HEK293 (cell line): Measurements from ENCODE around the gene MTHFSD.

ENCODE experiments used
- CTCF ChIA-PET: fragments of 350-600 bp; formaldehyde crosslinking; extraction: SDS; loops from one replicate; lab custom pipeline; 2021; ENCODE audit warnings: antibody characterized with exemption; lab: Yijun Ruan, JAX
- POLR2A ChIA-PET: fragments of 300-600 bp; formaldehyde crosslinking; extraction: SDS; loops from one replicate; lab custom pipeline; 2020; ENCODE audit warnings: antibody characterized with exemption, inconsistent platforms; lab: Yijun Ruan, JAX
- H3K27ac ChIP-seq: fragments of 200-500 bp; sonication (Bioruptor generic); 2 replicates; pipeline ENCODE4 v1.5.1; 2014; ENCODE audit warnings: low read depth, low read length, control low read depth, inconsistent platforms; ENCODE audit errors: extremely low read depth
- H3K36me3 ChIP-seq, 2 experiments: fragments of 200-500 bp in 1 of 2; sonication (Bioruptor generic) in 1 of 2; 1 replicate in 1 of 2; 2 replicates in 1 of 2; pipeline ENCODE4 v1.5.1; 2014 to 2017; ENCODE audit warnings: inconsistent platforms in 2 of 2, low read length in 2 of 2; ENCODE audit not compliant: control insufficient read depth in 2 of 2, insufficient read depth in 1 of 2
- H3K4me1 ChIP-seq: fragments of 200-500 bp; sonication (Bioruptor generic); 2 replicates; pipeline ENCODE4 v1.5.1; 2014; ENCODE audit warnings: mild to moderate bottlenecking, low read length, inconsistent platforms; ENCODE audit not compliant: control insufficient read depth, insufficient read depth
- H3K4me3 ChIP-seq: 2 replicates; pipeline ENCODE4 v1.5.1; 2011; ENCODE audit warnings: low read depth, mild to moderate bottlenecking, control low read depth, low read length, moderate library complexity
- H3K9me3 ChIP-seq: fragments of 200-500 bp; sonication (Bioruptor generic); 2 replicates; pipeline ENCODE4 v1.5.1; 2014; ENCODE audit warnings: low read depth, low read length, inconsistent platforms; ENCODE audit not compliant: control insufficient read depth, insufficient read depth
- EGR2 ChIP-seq: fragments of 450-650 bp; formaldehyde crosslinking; IDR thresholded peaks from 2 replicates; pipeline ENCODE4 v1.5.1; 2016; ENCODE audit warnings: low read depth, missing biosample characterization, missing genetic modification characterization
- KLF8 ChIP-seq: fragments of 450-650 bp; formaldehyde crosslinking; IDR thresholded peaks from 2 replicates; pipeline ENCODE4 v1.5.1; 2016; ENCODE audit warnings: missing biosample characterization, missing genetic modification characterization
- OVOL3 ChIP-seq: fragments of 450-650 bp; formaldehyde crosslinking; IDR thresholded peaks from 2 replicates; pipeline ENCODE4 v1.5.1; 2016; ENCODE audit warnings: missing biosample characterization, missing genetic modification characterization
- SP7 ChIP-seq: fragments of 450-650 bp; formaldehyde crosslinking; IDR thresholded peaks from 2 replicates; pipeline ENCODE4 v1.5.1; 2016; ENCODE audit warnings: missing biosample characterization, missing genetic modification characterization
- ZFHX2 ChIP-seq: fragments of 450-650 bp; formaldehyde crosslinking; conservative IDR thresholded peaks from 2 replicates; pipeline ENCODE4 v1.5.1; 2016; ENCODE audit warnings: missing biosample characterization, missing genetic modification characterization
- ZNF354C ChIP-seq: fragments of 450-650 bp; formaldehyde crosslinking; IDR thresholded peaks from 2 replicates; pipeline ENCODE4 v1.5.1; 2016; ENCODE audit warnings: missing biosample characterization, missing genetic modification characterization, low read depth, borderline replicate concordance
- ZNF473 ChIP-seq: fragments of 450-650 bp; formaldehyde crosslinking; IDR thresholded peaks from 2 replicates; pipeline ENCODE4 v1.5.1; 2017; ENCODE audit warnings: missing biosample characterization, missing genetic modification characterization
- ZNF558 ChIP-seq: fragments of 450-650 bp; formaldehyde crosslinking; IDR thresholded peaks from 2 replicates; pipeline ENCODE4 v1.5.1; 2016; ENCODE audit warnings: missing biosample characterization, missing genetic modification characterization
- ZNF629 ChIP-seq: fragments of 450-650 bp; formaldehyde crosslinking; IDR thresholded peaks from 2 replicates; pipeline ENCODE4 v1.5.1; 2017; ENCODE audit warnings: missing biosample characterization, missing genetic modification characterization
- TF ChIP-seq, protein P1 (sequence below): fragments of 450-650 bp; formaldehyde crosslinking; IDR thresholded peaks from 2 replicates; pipeline ENCODE4 v1.5.1; 2016; ENCODE audit warnings: missing biosample characterization, missing genetic modification characterization
- TF ChIP-seq, protein P2 (sequence below): fragments of 450-650 bp; formaldehyde crosslinking; IDR thresholded peaks from 2 replicates; pipeline ENCODE4 v1.5.1; 2017; ENCODE audit warnings: missing biosample characterization, missing genetic modification characterization
- TF ChIP-seq, protein P3 (sequence below): fragments of 450-650 bp; formaldehyde crosslinking; IDR thresholded peaks from 2 replicates; pipeline ENCODE4 v1.5.1; 2016; ENCODE audit warnings: missing biosample characterization, missing genetic modification characterization, low read depth
- TF ChIP-seq, protein P4 (sequence below): fragments of 450-650 bp; IDR thresholded peaks from 2 replicates; pipeline ENCODE4 v1.5.1; 2018; ENCODE audit warnings: missing biosample characterization, mild to moderate bottlenecking, missing genetic modification characterization
- TF ChIP-seq, protein P5 (sequence below): fragments of 450-650 bp; formaldehyde crosslinking; IDR thresholded peaks from 2 replicates; pipeline ENCODE4 v1.5.1; 2017; ENCODE audit warnings: missing biosample characterization, mild to moderate bottlenecking, missing genetic modification characterization, moderate library complexity
- TF ChIP-seq, protein P6 (sequence below): fragments of 450-650 bp; formaldehyde crosslinking; IDR thresholded peaks from 2 replicates; pipeline ENCODE4 v1.5.1; 2016; ENCODE audit warnings: missing biosample characterization, missing genetic modification characterization
- TF ChIP-seq, protein P7 (sequence below): fragments of 450-650 bp; formaldehyde crosslinking; optimal IDR thresholded peaks from 2 replicates; pipeline ENCODE3; 2016; ENCODE audit warnings: missing biosample characterization, mild to moderate bottlenecking, missing genetic modification characterization
- TF ChIP-seq, protein P8 (sequence below): IDR thresholded peaks from 2 replicates; pipeline ENCODE4 v1.6.1; 2011; ENCODE audit warnings: mild to moderate bottlenecking, low read depth, low read length, borderline replicate concordance

MTHFSD gene

DNA sequence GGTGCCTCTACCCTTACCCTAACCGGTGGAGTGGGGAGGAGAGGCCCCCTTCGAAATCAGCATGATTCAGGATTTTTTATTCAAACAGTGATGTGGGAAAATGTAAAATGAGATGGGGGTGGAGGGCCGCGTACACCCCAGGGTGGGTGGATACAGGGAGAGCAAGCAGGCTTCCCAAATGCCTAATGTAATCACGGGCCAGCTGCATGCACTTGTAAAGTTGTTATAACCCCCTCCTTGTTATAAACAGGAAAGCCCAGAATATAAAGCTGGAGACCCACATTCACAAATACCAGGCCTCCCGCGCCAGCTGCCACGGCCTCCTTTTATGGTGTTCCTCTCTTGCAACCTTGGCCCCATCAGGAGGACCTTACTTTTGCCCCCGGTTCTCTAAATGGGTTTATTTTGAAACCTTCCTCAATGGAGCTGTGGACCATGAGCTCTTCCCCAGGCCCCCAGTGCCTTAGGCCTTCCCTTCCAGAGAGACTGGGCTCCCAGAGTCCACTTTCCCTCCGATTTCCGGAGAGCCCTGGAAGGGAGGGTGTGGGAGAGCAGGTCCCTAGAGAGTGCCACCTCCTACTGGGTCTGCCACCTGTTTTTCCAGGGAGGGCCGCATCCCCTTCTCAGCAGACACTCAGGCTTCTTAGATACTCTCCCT lies 22.4 kb upstream of the MTHFSD start:
- peaks cover 3% of the 10 kb centered on the region; the same call in 1 of the 2 replicates for H3K4me1 ChIP-seq
- TF ChIP-seq EGR2 = peak; percentile 6; the same call in 1 of the 2 replicates
- TF ChIP-seq, protein P1, sequence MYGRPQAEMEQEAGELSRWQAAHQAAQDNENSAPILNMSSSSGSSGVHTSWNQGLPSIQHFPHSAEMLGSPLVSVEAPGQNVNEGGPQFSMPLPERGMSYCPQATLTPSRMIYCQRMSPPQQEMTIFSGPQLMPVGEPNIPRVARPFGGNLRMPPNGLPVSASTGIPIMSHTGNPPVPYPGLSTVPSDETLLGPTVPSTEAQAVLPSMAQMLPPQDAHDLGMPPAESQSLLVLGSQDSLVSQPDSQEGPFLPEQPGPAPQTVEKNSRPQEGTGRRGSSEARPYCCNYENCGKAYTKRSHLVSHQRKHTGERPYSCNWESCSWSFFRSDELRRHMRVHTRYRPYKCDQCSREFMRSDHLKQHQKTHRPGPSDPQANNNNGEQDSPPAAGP = 0 out of 2 replicates have a peak, but pooled peaks have one; percentile 5
- TF ChIP-seq, protein P2, sequence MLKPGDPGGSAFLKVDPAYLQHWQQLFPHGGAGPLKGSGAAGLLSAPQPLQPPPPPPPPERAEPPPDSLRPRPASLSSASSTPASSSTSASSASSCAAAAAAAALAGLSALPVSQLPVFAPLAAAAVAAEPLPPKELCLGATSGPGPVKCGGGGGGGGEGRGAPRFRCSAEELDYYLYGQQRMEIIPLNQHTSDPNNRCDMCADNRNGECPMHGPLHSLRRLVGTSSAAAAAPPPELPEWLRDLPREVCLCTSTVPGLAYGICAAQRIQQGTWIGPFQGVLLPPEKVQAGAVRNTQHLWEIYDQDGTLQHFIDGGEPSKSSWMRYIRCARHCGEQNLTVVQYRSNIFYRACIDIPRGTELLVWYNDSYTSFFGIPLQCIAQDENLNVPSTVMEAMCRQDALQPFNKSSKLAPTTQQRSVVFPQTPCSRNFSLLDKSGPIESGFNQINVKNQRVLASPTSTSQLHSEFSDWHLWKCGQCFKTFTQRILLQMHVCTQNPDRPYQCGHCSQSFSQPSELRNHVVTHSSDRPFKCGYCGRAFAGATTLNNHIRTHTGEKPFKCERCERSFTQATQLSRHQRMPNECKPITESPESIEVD = no peak
- no peak for TF ChIP-seq ZNF473 (tag by site-specific recombination)
- TF ChIP-seq, protein P3, sequence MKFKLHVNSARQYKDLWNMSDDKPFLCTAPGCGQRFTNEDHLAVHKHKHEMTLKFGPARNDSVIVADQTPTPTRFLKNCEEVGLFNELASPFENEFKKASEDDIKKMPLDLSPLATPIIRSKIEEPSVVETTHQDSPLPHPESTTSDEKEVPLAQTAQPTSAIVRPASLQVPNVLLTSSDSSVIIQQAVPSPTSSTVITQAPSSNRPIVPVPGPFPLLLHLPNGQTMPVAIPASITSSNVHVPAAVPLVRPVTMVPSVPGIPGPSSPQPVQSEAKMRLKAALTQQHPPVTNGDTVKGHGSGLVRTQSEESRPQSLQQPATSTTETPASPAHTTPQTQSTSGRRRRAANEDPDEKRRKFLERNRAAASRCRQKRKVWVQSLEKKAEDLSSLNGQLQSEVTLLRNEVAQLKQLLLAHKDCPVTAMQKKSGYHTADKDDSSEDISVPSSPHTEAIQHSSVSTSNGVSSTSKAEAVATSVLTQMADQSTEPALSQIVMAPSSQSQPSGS = no peak
- TF ChIP-seq, protein P4, sequence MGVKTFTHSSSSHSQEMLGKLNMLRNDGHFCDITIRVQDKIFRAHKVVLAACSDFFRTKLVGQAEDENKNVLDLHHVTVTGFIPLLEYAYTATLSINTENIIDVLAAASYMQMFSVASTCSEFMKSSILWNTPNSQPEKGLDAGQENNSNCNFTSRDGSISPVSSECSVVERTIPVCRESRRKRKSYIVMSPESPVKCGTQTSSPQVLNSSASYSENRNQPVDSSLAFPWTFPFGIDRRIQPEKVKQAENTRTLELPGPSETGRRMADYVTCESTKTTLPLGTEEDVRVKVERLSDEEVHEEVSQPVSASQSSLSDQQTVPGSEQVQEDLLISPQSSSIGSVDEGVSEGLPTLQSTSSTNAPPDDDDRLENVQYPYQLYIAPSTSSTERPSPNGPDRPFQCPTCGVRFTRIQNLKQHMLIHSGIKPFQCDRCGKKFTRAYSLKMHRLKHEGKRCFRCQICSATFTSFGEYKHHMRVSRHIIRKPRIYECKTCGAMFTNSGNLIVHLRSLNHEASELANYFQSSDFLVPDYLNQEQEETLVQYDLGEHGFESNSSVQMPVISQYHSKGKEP (tag by site-specific recombination) = no peak
- no peak for TF ChIP-seq ZNF629 (tag by site-specific recombination)
- TF ChIP-seq, protein P5, sequence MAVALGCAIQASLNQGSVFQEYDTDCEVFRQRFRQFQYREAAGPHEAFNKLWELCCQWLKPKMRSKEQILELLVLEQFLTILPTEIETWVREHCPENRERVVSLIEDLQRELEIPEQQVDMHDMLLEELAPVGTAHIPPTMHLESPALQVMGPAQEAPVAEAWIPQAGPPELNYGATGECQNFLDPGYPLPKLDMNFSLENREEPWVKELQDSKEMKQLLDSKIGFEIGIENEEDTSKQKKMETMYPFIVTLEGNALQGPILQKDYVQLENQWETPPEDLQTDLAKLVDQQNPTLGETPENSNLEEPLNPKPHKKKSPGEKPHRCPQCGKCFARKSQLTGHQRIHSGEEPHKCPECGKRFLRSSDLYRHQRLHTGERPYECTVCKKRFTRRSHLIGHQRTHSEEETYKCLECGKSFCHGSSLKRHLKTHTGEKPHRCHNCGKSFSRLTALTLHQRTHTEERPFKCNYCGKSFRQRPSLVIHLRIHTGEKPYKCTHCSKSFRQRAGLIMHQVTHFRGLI = no peak
- TF ChIP-seq ZNF354C (tag by site-specific recombination) = no peak
- peak; percentile 73; the same call in 1 of the 2 replicates for TF ChIP-seq ZFHX2 (tag by site-specific recombination)
- TF ChIP-seq SP7 (tag by site-specific recombination) = no peak
- TF ChIP-seq, protein P6, sequence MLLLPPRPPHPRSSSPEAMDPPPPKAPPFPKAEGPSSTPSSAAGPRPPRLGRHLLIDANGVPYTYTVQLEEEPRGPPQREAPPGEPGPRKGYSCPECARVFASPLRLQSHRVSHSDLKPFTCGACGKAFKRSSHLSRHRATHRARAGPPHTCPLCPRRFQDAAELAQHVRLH (tag by site-specific recombination) = no peak
- TF ChIP-seq KLF8 (tag by site-specific recombination) = no peak
- TF ChIP-seq ZNF558 (tag by site-specific recombination) = no peak
- TF ChIP-seq, protein P7, sequence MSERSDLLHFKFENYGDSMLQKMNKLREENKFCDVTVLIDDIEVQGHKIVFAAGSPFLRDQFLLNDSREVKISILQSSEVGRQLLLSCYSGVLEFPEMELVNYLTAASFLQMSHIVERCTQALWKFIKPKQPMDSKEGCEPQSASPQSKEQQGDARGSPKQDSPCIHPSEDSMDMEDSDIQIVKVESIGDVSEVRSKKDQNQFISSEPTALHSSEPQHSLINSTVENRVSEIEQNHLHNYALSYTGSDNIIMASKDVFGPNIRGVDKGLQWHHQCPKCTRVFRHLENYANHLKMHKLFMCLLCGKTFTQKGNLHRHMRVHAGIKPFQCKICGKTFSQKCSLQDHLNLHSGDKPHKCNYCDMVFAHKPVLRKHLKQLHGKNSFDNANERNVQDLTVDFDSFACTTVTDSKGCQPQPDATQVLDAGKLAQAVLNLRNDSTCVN (tag by site-specific recombination) = no peak
- no peak for TF ChIP-seq OVOL3 (tag by site-specific recombination)
- TF ChIP-seq, protein P8, sequence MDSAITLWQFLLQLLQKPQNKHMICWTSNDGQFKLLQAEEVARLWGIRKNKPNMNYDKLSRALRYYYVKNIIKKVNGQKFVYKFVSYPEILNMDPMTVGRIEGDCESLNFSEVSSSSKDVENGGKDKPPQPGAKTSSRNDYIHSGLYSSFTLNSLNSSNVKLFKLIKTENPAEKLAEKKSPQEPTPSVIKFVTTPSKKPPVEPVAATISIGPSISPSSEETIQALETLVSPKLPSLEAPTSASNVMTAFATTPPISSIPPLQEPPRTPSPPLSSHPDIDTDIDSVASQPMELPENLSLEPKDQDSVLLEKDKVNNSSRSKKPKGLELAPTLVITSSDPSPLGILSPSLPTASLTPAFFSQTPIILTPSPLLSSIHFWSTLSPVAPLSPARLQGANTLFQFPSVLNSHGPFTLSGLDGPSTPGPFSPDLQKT = no peak
- TF ChIP-seq, all 188 proteins: peak for 3
- ChIA-PET POLR2A (no interaction called here), CTCF (no interaction called here)
- Histone ChIP-seq H3K36me3 (no peaks in the 10 kb centered on the region), H3K4me3 (no peak overlapping the region), H3K27ac (no peak overlapping the region), H3K9me3 (no peaks in the 10 kb centered on the region)
